Omental fat pad (tissue), 4 donors: ENCODE data around the gene FGGY. TPM values are rescaled to one million over a fixed set of nuclear protein-coding genes. Genes with fewer than 3 reads are reported as not detected.
"Not testable (repeated sequence)": the region's sequence is repeated elsewhere in the genome, so short reads cannot be mapped to it uniquely, and the experiment has no call there.

ENCODE experiments used
- ATAC-seq: fragments of 150-250 bp; one replicate; pipeline ENCODE4 v1.9.1; 2016; ENCODE audit warnings: mild to moderate bottlenecking, moderate library complexity; ENCODE audit not compliant: low FRiP score
- DNase-seq: peaks from one replicate; pipeline ENCODE4 v3.0.0-alpha.2; 2019; ENCODE audit warnings: low spot score
- CTCF ChIP-seq, 3 donors: fragments of 450-650 bp; IDR thresholded peaks; one replicate each; pipeline ENCODE4 v1.5.1; 2016 to 2017; ENCODE audit warnings: antibody characterized with exemption in 3 of 3, mild to moderate bottlenecking in 3 of 3, moderate library complexity in 2 of 3
- total RNA-seq, 4 donors: library from RNA; depleted of rRNA; stranded (reverse); fragments of >200 nt; gene quantifications; one replicate each; pipeline ENCODE4 v1.1.0, GENCODE V29; 2016

FGGY gene
- total RNA-seq, 4 donors from 2014 or later = 4.9 to 20.6 (median 10.7) TPM

DNA sequence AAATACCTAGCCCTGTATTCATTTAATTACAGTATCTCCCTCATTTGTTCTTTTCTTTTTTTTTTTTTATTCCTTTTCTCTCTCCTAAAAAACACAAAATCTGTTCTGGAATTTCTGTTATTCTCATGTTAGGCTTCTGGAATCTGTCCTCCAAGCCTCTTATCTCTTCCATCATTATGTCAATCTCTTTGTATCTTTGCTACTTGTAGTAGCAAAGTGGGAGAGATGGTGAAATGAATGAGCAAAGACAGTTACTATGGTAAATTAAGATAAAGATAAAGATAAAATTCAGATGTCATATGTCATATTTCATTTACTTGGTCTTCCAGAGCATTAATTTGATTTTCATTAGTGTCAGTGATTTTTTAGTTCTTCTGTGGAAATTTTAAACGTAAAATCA is 155.1 kb downstream of the FGGY start:
- TF ChIP-seq CTCF (IDR thresholded peaks at IDR 0.05) = no peak
- ATAC-seq (no peak), DNase-seq (no peak)

DNA sequence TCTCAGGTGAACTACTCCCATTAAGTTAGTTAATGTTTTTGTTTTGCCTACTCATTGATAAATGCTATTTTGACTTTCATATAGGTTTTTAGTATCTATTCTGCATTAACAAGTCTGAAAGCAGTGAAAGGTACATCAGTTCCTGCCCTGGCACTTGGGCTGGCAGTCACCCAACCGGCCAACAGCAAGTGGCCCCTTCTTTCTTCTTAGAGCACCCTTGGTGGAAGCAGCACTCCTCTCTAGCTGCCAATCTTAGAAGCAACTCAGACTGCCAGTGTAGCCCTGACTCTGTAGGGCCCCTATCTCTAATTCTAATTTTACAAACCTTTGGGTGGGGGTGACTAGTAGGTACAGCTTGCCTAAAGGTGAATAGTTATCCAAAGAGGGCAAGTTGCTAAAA is 155.7 kb downstream of the FGGY start:
- ATAC-seq (no peak), DNase-seq (no peak)
- no peak for TF ChIP-seq CTCF (IDR thresholded peaks at IDR 0.05)

DNA sequence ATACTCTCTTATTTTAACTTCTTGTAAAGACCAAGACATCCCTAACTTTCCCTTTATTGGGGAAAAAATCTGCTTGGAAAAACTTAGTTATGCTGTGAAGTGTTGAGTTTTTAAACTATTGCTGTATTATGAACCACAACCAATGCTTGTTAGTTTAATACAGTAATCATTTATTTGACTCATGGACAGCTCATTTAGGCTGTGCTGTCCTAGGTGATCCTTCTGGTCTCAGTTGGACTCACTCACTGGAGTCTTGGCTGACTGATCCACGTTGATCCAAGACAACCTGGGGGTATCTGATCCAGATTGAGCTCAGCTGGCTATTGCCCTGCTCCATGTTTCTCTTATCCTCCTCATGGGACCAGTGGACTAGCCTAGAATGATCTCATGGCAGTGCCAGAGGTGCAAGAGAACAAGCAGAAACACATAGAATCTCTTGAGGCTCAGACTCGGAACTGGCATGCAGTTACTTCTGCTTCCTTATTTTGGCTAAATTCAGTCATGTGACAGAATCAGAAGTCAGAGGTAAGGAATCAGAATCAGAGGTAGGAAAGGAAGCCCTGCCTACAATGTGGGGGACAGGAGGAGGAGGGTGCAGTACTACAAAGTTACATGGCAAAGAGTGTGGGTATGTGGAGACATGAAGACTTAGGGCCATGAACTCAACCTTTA is 156.5 kb downstream of the FGGY start:
- ATAC-seq (no peak), DNase-seq (no peak)
- no peak for TF ChIP-seq CTCF (IDR thresholded peaks at IDR 0.05)

DNA sequence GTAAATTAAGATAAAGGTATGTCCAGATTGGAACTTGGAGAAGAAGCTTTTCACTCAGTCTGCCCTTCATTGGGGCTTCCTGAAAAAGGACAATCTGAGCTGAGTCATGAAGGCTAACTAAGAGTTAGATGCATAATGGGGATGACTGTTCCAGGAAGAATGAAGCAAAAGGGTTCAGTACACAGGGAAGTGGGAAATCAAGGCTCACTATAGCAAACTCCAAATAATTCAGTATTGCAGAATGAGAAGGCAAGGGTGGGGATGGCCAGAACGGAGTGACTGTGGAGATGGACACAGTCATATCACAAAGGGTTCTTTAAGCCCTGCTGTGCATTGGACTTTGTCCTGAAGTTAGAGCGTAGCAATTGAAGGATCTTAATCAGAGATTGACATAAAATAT is 158.3 kb downstream of the FGGY start:
- no peak for TF ChIP-seq CTCF (IDR thresholded peaks at IDR 0.05)
- no peak for ATAC-seq

GRCh38 chr1:59457786-59458185 is 160.9 kb downstream of the FGGY start:
- no peak for TF ChIP-seq CTCF (IDR thresholded peaks at IDR 0.05)
- ATAC-seq (no peak), DNase-seq (no peak)

More for the DNA sequence above, 158.3 kb downstream of the FGGY start:
- no peak for DNase-seq

DNA sequence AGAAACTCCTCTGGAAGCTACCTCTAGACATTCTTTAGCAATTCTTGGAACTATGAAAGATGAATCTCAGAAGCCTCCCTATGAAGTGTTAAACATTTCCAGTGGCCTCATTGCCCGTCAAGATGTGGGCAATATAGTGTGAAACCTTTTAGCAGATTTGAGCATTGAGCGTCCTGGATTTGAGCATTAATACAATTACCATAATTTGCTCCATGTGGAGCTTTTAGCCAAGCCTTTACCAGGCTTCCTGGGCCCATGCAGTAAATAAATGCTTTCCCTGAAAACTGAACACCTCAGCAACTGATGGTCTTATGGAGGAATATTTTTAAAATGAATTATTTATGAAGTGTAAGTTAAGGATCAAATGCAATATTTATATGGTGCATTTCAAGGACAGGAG is 162.0 kb downstream of the FGGY start:
- no peak for TF ChIP-seq CTCF (IDR thresholded peaks at IDR 0.05)
- ATAC-seq (no peak), DNase-seq (no peak)

GRCh38 chr1:59462942-59463341 is 166.0 kb downstream of the FGGY start:
- ATAC-seq, DNase-seq: not testable (repeated sequence)

DNA sequence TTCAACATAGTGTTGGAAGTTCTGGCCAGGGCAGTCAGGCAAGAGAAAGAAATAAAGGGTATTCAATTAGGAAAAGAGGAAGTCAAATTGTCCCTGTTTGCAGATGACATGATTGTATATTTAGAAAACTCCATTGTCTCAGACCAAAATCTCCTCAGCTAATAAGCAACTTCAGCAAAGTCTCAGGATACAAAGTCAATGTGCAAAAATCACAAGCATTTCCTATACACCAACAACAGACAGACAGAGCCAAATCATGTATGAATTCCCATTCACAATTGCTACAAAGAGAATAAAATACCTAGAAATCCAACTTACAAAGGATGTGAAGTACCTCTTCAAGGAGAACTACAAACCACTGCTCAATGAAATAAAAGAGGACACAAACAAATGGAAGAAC is 168.6 kb downstream of the FGGY start:
- not testable (repeated sequence) for DNase-seq, ATAC-seq
